GM04504 (cell line): ENCODE data around the gene MEPE.
A peak's percentile ranks its signal among the peaks of the same experiment; 100 is the strongest.

Experiments
- DNase-seq: peaks from one replicate; pipeline ENCODE4 v3.0.0-alpha.2; 2012; ENCODE audit warnings: low read depth

MEPE gene, protein sequence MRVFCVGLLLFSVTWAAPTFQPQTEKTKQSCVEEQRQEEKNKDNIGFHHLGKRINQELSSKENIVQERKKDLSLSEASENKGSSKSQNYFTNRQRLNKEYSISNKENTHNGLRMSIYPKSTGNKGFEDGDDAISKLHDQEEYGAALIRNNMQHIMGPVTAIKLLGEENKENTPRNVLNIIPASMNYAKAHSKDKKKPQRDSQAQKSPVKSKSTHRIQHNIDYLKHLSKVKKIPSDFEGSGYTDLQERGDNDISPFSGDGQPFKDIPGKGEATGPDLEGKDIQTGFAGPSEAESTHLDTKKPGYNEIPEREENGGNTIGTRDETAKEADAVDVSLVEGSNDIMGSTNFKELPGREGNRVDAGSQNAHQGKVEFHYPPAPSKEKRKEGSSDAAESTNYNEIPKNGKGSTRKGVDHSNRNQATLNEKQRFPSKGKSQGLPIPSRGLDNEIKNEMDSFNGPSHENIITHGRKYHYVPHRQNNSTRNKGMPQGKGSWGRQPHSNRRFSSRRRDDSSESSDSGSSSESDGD

DNA sequence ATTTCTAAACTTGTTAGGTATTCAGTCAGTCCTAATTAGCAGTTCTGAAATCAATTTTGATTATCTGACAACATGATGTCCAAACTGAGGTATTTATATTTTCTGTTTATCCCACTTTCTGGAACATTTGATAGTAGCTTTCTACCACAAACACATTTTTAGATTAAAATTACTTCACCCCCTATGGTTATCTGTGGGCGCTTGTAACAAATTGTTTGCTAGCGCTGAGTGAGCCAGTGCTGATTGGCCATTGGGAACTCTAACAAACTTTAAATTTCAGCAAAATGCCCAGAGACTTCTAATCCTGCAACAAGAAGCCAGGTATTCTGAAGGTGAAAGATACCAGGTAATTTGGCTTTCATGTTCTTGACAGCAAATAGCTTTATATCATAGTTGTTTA, at the start of gene MEPE:
Gene MEPE, plus strand, starts transcription at position 301 of the 400 bp plus-strand sequence. CDS start 1,746 bp downstream, outside the sequence.
- DNase-seq = no peak

DNA sequence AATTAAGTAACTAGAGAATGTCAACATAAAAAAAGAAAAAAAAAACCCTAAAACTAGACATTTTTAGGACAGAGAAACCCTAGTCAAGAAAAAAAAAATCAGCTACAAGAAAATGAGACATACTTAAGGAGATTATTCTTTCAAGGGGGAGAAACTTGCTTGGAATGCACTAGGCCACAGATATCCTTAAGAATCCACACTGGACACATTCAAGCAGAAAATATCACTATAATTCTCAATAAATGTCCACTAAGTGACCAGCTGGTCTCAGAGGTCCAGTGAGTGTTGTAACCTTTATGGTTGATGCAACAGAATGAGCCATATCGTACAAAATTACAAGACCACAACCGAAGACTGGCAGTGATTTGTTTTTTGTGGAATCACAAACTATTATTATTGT, 49.0 kb upstream of the MEPE start:
- DNase-seq = peak; percentile 10

DNA sequence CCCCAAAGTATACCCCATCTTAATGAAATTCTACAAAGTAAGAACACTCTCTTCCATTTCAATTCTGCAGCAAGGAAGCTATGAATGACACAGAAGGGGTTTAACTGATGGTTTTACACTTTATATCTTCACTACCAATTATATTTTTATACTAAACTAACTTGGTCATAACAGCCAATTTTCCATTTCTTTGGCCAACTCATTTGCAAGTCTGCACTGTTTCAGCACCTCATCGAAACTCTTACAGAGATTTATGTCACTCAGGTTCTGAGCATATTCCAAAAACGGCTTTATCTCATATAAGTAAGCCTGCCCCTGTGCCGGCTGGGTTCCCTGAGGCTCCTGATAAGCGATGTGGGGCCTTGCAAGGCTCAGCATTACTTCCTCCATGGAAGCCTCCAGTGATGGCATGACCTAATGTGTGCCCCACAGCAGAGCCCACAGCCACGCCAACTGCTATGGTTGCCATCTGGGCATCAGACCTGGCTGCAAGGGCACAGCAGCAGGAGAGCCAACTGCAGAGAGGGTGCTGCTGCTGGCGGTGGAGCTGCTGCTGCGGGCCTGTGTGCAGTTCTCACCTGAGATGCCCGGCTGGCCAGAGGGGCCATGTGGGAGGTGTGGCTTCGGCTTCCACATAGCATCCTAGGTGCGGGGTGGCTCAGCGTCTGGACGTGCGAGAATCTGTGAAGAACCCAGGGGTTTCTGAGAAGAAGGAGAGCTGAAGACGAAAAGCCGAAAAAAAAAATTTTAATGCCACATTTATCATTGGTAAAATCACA, 46.8 kb upstream of the MEPE start:
- no peak for DNase-seq

DNA sequence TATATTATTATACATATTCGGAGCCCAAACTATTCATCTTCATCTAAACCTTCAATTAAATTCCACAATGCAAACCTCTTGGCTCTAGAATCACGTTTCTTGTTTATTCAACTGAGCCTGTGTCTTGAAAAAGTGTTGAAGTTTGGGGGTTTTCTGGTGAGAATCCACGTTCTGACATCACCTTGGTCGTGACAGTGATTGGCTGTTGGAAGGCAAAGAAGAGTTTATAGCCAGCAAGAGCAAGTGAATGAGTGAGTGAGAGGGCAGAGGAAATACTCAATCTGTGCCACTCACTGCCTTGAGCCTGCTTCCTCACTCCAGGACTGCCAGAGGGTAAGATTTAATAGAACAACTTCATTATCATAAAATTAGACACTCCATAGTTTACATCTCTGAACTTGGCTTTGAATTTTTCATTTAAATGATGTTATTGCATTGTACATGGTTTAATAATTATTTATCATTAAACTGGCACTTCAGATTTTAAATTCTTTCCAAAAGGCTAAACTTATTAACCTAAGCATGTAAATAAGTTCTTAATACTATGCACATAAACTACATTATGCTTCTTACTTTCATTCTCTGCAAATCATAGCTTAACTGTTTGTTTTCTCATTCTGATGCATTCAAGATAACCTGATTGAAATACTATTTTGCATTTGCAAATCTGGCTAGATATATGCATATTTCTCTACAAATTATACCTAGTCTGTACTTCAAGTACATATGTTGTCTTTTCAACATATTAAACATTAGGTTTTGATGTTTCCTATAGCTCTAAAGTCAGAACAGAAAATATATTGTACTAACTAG, 33.3 kb upstream of the MEPE start, which contains the start of gene IBSP:
Gene IBSP, plus strand, starts transcription at position 254 of the 813 bp plus-strand sequence. CDS start 2,808 bp downstream, outside the sequence.
- DNase-seq = no peak

DNA sequence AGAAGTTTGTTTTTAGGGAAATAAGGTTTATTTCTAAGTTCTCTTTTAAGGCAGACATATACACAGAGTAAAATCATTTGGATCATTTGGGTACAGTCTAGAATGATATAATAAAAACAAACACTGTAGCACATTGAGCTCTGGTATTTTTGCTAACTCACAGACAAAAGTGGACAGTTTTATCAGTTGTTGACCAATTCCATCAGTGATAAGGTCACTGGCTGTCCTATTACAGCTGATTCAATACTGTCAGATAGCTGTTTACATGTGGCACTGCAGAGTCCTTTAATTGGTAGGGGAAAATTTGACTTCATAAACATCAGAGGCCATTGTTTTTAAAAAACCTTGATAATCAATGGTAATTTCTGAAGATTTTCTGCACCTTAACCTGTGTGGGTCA, 29.9 kb upstream of the MEPE start:
- no peak for DNase-seq

DNA sequence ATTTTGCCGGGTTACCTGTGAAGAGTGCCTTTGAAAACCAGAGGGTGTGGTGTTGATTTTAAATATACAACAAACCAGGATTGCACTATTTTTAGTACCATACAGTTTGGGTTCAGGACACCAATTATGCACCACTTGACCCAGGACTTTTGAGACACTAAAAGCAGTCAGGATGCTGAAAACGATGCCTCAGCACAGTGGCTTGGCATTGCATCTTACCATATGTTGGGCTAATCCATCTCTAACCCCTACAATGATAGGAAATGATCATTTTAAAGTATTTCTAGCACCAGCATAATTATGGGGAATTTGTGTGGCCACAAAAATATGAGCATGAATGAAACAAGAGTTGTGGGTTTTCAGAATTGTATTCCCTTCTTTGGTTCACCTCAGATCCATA, 29.3 kb upstream of the MEPE start:
- DNase-seq = no peak

DNA sequence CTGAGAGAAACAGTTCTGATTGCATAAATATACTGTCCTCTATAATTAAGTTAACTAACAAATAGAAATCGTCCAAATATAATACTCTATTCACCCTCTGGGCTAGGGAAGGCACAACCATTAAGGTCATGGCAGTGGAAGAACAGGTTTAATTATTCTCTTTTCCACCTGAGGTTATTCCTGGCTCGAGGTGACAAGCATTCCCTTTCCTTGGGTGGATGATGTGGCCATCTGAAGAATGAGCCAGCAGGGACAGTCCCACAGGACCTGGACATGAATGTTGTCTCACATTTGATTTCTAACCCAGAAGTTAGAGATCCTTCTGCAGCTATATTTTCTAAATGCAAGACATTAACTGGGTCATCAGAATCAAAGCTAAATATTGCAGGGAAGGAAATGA, 27.9 kb upstream of the MEPE start:
- no peak for DNase-seq

DNA sequence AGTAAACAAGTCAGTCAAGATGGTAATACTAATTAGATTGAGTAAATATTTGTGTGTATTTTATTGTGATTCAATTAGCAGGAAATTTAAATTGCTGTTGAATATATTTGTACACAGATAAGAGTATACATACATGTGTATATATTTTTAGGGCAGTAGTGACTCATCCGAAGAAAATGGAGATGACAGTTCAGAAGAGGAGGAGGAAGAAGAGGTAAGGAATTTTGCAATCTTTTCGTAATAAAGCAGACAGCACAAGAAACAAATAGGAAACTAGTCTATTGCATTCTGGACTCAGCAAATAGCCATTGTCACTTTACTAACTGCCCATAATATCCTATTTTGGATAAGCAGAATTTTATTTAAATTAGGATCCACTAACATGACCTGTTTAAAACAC, 26.8 kb upstream of the MEPE start:
- DNase-seq = no peak

DNA sequence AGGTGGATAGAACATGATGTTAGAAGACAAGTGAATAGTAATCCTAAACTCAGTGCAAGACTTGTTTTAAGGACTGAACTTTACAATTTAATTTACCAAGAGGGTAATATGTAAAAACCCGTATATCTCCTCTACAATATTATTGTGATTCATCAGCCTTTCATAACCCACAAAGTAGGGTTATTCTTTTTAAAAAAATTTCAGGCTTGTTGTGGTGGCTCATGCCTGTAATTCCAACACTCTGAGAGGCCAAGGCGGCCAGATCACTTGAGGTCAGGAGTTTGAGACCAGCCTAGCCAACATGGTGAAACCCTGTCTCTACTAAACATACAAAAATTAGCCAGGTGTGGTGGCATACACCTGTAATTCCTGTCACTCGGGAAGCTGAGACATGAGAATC, 26.2 kb upstream of the MEPE start:
- no peak for DNase-seq

DNA sequence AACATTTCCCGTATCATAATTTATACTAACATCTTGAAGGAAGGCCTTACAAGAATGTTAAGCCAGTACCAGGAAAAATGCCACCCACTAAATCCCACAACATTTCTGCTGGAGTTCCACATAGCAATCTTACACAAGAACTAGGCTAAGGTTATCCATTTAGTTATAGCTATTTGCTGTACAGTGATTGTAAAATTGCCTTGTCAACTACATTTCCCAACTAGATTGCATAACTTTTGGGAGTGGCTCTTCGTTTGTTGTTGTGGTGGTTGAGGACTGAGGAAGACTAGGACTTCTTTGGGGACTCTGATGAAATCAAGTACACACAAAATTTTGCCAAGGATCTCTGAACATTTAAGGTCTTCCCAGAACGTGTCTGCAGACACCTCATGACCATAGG, 25.4 kb upstream of the MEPE start:
- no peak for DNase-seq

DNA sequence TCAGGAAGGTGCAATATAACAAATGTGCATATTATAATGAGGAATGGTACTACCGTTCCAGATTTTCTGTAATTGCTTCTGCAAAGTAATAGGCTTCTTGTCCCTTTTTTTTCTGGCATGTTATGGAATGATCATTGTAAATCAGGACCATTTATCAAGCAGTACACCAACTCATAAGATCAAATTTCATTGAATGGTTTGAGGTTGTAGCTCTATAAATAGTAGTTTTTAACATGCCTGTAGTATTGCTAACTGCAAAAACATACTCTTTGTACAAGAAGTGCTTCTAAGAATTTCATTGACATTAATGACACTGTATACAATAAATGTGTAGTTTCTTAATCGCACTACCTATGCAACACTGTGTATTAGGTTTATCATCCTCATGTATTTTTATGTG, 20.8 kb upstream of the MEPE start:
- DNase-seq = no peak

DNA sequence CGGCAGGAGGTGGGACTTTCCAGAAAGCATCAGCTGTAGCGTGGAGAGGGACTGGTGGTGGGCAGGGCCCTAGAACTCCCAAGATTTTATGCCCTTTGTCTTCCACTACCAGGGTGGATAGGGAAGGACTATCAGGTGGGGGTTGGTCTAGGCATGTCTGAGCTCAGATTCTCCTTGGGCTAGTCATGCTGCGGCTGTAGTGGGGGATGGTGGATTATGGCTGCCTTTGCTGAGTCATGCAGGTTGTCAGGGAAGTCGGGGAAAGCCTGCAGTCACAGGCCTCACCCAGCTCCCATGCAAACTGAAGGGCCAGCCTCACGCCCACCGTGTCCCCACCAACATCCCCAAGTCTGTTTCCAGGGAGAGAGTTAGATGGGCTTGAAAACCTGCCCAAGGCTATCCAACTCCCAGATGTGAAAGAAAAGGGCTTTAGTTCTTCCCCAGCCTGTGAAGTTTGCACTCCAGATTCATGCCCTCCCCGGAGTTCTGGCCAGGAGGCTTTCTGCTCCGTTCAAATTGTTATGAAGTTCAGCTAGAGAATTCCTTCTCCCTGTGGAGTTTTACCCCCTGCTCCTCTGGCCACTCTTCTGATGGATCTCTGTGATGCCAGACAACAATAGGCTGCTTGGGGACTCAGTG, 13.4 kb upstream of the MEPE start:
- peak; percentile 52 for DNase-seq

DNA sequence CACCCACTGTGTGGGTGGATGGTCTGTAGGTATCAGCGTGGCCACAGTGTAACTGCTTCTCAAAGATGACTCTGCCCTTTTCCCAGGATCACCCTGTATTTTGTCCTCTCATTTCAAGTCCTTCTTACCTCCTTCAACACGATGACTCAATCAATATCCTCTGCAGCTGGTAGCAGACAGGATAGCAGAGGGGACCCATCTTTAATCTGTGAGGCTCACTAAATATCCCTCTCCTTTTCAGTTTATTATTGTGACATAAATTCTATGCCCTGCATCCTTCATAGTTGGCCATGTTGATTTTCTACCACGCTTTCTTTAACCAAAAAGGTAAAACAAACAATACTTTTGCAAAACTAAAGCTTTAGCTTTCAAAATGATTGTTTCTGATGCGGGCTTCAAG, 9.6 kb upstream of the MEPE start:
- no peak for DNase-seq

DNA sequence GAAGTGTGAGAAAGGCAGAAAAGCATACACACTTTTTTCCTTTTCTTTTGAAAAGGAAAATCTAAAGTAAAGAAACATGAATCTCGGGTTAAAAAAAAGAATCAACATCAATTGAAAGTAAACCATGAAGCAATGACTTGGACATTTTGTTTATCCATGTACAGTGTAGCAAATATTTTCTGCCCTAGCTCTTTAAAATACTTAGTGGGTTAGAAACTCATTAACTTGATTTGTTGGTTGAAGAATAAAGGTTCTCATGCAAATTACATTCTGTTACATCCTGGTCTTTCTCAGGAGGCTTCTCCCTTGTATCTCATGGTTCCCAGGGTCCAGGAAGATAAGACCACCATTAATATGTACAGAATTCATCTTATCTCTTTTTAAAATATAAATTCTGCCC, 9.0 kb upstream of the MEPE start:
- DNase-seq = no peak

DNA sequence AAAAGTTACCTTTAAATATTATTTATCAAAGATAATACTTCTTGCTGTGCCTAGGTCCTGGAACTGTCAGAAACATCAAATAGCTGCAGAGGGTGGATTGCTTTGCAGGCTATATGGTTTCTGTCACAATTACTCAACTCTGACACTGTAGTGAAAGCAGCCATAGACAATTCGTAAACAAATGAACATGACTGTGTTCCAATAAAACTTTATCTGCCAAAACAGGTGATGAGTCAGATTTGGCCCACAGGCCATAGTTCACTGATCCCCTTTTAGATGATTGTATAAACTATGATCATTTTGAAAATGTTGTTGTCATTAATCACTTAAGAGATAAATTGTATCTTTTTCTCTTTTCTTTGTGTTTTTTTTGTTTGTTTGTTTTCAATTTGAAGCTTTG, 8.4 kb upstream of the MEPE start:
- no peak for DNase-seq

DNA sequence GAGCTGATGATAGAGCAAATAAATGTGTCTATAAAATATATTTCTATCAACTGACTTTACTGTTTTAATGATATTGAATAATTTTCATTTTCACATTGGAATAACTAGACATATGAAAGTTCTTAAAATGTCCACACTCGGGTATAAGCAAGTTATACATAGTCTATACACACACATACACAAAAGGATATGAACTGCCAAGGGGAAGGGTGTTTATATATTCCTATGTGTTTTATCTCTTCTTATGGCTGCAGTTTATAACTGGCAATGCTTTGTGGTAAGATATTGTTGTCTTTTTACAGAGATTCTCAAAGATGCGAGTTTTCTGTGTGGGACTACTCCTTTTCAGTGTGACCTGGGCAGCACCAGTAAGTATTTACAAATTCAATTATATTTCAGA, 1.6 kb downstream of the MEPE start:
- DNase-seq = no peak

DNA sequence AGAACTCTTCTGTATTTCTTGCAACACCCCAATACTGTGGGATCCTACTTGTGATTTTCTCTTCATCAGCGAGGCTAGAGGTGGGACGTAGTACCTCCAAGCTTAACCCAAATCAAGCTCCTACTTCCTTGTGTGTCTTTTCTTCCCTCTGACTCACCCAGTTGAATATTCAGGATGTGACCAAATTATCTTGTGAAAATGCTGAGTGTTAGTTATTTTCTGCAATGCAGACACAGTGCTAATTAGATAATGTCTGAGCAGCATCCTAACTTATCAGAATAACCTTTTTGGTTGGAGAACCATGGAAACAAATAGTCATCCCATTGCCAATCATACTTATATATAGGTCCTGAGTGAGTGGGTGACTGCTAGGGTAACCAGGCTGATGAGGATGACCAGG, 2.4 kb downstream of the MEPE start:
- DNase-seq = no peak

DNA sequence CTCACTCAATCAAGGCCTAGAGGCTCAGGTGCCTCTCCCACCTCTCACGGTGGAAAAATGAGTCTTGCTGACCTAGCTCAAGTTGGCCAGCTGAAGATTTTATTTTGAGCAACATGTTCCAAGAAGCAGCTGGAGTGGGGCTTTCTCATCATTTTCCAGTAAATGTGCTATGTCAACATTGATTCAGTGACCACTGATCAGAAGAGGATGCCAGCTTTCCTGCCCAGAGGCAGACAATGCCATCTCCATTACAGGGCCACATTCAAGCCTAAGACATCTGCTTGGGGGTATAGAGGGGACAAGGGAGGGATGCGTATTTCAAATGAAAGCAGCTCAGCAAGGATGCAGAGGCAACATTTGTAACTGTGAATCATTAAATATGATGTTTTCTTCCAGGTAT, 3.0 kb downstream of the MEPE start:
- no peak for DNase-seq

DNA sequence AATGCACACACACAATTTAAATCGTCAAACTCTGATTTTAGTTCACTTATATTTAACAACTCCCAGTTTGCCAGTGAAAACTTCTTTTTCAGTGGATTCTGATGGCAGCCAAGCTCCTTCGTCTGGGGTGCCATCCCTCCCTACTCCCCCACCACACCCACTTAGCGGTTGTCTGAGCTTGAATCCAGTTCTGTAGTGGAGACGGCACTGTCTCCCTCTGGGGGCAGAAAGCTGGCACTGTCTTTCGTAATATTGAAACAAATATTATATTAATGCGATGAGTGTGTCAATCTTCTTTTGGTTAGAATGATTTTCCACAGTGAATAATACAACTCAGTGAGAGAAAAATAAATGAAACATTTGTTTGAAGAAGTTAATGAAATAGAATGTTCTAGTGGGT, 5.4 kb downstream of the MEPE start:
- no peak for DNase-seq

DNA sequence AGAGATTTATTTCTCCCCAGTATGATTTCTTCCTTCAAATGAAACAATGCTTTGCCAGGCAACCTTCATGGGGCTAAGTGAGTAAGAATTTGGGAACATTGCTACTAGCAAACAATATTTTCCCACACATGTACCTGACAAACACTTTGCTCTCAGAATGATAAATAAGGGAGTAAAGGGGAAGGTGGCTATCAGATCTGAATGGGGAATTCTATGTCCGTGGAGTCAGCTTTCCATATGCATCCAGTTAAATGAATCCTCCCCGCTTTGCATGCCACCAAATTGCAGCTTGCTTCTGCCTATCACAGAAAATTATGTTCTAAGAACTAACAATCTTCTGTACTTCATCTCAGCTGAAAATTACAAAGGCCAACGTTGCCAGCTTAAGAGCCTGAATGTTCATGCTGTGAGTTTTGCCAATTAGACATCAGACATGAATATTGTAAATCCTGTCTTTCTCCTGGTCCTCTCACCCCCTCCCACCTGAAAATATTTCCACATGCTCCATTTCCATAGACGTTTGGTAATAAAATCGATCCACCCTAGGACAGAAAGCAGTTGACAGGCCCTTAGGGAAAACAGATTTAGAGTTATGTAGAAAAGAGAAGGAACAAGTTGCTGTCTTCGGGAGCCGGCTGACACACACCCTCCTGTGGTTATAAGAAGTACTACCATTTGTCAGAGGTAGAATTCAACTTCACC, 6.3 kb downstream of the MEPE start:
- DNase-seq = no peak

DNA sequence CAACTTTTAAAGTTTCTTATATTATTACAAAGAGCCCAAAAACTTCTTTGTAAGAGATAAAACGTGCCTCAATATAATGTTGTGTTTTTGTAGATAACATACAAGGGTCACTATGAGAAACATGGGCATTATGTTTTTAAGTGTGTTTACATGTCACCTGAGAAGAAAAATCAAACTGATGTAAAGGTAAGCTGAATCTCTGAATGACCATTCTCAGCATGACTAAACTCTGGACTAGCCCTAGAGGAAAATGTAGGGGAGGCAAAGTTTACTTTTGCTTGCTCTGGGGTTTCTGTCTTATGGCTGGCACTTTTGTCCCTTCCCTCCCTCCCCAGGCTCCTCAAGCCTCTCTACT, 6.8 kb downstream of the MEPE start:
- no peak for DNase-seq
